HG03571 (cell line): ENCODE data around the gene AASDHPPT.
A peak's percentile ranks its signal among the peaks of the same experiment; 100 is the strongest.
"Not testable (repeated sequence)": the region's sequence is repeated elsewhere in the genome, so short reads cannot be mapped to it uniquely, and the experiment has no call there.

Experiments used
- ATAC-seq: cut with Tn5 transposase; IDR thresholded peaks from one replicate; pipeline ENCODE4 v1.9.1; 2021; ENCODE audit not compliant: unreplicated experiment

AASDHPPT gene, protein sequence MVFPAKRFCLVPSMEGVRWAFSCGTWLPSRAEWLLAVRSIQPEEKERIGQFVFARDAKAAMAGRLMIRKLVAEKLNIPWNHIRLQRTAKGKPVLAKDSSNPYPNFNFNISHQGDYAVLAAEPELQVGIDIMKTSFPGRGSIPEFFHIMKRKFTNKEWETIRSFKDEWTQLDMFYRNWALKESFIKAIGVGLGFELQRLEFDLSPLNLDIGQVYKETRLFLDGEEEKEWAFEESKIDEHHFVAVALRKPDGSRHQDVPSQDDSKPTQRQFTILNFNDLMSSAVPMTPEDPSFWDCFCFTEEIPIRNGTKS

DNA sequence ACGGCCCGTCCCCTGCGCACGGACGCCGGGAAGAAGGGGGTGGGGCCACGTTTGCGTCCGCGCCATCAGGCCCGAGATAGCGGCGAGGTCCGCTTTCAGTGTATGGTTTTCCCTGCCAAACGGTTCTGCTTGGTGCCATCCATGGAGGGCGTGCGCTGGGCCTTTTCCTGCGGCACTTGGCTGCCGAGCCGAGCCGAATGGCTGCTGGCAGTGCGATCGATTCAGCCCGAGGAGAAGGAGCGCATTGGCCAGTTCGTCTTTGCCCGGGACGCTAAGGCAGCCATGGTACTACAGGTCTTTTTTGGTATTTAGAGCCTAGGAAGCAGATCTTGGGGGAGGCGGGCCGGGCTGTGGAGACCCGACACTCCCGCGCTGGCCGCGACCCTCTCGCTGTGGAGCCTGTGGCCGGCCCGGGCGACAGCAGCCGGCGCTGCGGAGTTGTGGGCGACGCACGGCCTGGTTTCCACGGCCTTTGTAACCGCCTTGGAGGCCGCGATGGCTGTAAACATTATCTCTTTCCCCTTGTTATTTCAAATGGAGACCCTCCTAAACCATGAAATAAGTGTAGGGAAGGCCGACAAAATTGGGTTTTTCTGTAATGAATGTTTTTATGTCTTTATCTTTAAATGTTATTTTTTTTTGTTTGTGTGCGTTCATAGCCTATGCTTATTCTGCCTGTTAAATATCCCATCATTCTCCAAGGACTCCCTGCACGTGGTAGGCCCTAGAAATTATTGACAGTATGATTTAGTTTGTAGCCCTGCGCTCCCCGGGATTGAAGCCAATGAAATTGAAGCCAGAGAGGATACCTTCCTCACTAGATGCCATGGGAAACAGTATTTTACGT is at the start of gene AASDHPPT:
AASDHPPT (plus strand) TSS at position 54 of the 847 bp plus-strand sequence; CDS start at position 103, 49 bp downstream.
- ATAC-seq, result peak; percentile 16

GRCh38 chr11:106030609-106031008 is 46.9 kb upstream of the AASDHPPT start:
- no peak for ATAC-seq

- ATAC-seq, result no peak
Observed at GRCh38 chr11:106031202-106031810, 46.2 kb upstream of the AASDHPPT start.

- no peak for ATAC-seq
Observed at GRCh38 chr11:106031936-106032335, 45.5 kb upstream of the AASDHPPT start.

- ATAC-seq, result no peak
Observed at GRCh38 chr11:106032861-106033260, 44.6 kb upstream of the AASDHPPT start.

DNA sequence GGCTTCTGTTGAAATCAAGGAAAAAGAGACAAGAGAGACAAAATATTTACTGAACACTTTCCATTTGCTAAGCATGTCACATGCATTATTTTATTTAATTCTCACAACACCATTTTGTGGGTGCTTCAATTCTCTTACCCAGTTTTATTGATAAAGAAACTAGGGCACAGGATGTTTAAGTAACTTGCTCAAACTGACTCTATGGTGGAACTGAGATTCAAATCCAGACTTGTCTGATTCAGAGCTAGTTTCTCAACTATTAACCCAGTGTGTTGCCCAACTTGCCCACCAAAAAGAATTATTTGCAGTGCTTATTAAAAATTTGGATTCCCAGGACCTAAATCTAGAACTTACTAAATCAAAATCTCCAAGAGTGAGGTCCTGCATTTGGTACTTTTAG is 33.9 kb upstream of the AASDHPPT start:
- no peak for ATAC-seq

DNA sequence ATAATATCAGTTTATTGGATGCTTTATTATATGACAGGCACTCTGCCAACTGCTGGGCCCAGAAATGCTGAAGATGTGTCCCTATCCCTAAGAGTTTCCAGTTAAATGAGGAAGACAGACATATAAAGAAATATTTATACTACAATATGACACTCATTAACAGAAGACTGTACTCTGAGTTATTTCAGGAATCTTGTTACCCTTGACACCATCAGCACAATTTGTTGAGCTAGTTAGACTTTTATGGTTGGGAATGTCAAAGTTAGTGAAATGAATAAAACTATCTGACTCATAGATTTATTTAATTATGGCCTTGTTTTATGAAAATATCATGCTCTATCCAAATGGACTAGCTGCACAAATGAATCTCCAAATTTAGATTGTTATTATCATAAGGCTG is 29.8 kb upstream of the AASDHPPT start:
- ATAC-seq, result no peak

DNA sequence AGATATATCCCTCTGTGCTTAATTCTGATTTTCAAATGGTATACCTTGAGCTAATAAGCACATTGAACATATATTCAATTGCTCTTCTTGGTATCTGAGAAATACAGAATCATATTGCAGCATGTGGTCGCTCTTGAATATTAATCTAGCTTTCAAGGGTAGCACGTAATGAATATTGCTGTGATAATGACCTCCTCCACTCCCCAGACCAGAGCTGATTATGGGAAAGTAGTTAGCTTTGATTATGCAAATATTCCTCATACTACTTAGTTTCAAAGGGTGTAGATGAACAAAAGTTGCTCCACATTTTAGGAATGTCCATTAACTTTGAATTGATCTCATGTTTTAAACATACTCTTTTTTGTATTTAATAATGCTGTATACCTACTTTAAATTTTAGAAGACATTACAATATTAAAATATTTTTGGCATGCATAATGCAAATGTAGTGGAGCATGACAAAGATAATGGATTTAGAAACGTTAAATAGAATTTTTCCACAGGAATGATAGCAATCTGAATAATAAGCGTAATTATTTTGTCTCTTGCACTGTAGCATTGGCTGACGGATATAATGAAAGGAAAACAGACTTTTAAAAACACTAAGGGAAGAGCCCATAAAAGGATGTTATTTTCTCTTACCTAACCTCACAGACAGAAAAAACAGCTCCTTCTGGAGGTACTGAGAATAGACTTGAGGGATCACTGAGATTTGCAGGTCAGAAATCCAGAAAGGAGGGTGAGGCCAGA is 27.6 kb upstream of the AASDHPPT start:
- ATAC-seq, result no peak

GRCh38 chr11:106051103-106051502 is 26.4 kb upstream of the AASDHPPT start:
- ATAC-seq, result no peak

GRCh38 chr11:106058377-106058776 is 19.1 kb upstream of the AASDHPPT start:
- not testable (repeated sequence) for ATAC-seq

DNA sequence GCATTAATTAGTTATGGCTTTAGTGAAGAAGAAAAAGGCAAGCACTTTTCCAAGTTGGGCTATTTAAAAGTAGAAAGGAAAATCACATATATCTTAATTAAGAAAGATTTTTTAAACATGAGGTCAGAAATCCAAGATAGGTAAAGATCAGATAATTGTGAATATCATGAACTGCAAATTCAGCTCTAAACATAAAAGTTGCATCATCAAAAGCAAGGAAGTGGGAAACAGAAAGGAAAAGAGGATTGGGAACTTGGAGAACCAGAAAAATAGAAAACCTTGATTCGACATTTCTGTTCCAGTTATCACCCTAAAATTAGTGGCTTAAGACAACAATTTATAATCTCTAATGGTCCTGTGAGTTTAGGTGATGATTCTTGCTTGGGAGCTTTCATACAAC is 17.8 kb upstream of the AASDHPPT start:
- no peak for ATAC-seq

DNA sequence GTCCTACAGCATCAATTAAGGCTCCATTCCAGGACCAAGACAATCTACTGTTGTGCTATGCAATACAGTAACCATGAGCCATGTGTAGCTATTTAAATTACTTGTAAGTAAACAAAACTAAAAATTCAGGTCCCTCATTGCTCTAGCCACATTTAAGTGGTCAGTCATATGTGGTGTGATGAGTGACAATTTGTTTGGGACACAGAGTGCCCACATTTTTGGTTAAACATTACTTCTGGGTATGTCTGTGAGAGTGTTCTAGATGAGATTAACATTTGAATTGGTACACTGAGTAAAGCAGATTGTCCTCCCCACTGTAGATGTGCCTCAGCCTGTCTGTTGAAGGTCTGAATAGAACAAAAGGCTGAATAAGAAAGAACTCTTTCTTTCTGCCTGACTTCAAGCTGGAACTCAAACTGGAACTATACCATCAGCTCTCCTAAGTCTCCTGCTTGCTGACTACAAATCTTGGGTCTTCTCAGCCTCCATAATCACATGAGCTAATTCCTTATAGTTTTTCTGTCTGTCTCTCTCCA is 16.1 kb upstream of the AASDHPPT start:
- ATAC-seq, result no peak

DNA sequence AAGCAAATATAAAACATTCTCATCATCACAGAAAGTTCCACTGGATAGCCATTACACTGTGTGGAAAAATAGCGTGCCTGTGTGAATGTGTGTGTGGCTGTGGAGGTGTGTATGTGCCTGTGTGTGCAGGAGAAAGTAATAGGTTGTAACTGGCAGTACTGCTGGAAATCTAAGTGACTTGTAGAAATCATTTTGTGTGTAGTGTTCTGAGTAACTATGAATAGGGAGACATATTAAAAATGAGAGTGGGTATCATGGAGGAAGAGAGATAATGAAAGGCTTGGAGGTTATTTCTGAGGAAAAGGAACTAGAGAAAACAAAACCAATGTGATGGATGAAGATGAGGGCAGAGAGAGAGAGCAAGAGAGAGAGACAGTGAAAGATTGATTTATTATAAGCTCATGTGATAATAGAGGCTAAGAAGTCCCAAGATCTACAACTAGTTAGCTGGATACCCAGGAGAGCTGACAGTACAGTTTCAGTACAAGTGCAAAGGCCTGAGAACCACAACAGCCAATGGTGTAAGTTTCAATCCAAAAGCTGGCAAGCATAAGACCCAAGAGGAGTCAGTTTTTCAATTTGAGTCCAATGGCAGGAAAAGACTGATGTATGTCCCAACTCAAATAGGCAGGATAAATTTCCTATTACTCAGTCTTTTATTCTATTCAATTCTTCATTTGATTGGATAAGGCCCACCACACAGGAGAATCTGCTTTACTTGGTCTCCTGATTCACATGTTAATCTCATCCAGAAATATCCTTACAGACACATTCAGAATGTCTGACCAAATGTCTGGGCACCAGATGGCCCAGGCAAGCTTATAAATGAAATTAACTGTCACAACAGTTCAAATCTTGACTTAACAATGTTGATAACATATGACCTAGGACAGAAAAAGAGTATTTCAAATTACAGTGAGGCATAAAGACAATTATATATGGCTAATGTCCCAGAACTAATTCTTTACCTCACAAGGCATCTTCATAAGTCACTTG is 15.2 kb upstream of the AASDHPPT start:
- ATAC-seq, result no peak

- ATAC-seq, result peak; percentile 68
Observed at GRCh38 chr11:106063009-106063408, 14.5 kb upstream of the AASDHPPT start.

DNA sequence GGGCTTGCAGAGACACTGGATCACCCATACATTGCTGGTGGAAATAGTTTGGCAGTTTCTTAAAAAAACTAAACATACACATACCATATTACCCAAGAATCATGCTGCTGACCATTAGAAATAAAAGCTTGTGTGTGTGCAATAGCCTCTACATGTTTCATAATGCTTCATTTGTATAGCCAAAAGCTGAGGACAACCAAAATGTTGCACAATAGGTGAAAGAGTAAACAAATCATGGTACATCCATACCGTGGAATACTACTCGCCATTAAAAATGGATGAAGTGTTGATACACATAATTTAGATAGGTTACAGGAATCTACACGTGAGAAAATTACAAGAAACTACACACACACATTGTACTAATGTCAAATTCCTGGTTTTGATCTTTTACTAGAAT is 6.9 kb upstream of the AASDHPPT start:
- ATAC-seq, result no peak

DNA sequence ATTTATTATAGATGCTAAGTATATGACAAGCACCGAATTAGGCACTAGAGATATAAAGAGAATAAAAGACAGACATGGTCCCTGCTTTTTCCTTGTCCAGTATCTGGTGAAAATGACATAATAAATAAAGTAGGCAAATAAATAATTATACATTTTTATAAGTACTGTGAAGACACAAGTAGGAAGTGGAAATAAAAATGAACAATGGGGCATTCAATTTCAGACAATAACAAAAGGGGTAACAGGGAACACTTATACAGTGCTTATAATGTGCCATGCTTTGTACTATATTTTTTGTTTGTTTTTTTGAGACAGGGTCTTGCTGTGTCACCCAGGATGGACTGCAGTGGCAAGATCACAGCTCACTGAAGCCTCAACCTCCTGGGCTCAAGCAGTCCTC is 4.7 kb upstream of the AASDHPPT start:
- no peak for ATAC-seq

DNA sequence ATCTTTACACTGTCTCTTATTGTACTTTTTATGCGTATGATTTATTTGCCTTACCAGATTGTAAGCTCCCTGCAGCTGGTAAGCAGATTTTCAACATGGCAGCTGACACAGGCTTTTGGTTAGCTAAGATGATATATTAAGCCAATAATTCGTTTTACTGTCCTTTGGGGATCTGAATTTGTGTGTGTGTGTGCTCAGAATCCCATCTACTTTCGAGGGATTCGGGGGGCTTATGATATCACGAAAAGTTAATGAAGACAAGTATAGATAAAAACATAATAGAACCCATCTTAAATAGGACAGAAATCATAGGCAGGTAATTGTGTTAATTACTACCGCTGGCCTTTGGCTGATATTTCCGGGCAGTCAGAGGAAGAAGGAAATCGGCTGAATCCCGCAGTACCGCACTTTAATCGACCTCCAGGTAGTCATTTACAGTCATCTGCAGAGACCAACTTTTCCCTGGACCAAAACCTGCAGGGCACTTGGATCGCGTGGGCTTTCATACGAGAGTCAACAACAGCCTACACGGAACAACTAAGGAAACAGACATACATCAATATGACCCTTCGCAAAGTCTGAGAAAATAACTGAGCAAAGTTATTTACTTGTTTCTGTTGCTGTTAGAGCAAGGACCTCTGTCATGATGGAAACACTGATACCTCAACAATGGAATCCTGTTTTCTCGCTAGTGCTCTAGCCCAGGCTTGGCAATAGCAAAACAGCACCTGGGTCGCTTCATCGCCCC is 1.1 kb upstream of the AASDHPPT start:
- ATAC-seq, result no peak

DNA sequence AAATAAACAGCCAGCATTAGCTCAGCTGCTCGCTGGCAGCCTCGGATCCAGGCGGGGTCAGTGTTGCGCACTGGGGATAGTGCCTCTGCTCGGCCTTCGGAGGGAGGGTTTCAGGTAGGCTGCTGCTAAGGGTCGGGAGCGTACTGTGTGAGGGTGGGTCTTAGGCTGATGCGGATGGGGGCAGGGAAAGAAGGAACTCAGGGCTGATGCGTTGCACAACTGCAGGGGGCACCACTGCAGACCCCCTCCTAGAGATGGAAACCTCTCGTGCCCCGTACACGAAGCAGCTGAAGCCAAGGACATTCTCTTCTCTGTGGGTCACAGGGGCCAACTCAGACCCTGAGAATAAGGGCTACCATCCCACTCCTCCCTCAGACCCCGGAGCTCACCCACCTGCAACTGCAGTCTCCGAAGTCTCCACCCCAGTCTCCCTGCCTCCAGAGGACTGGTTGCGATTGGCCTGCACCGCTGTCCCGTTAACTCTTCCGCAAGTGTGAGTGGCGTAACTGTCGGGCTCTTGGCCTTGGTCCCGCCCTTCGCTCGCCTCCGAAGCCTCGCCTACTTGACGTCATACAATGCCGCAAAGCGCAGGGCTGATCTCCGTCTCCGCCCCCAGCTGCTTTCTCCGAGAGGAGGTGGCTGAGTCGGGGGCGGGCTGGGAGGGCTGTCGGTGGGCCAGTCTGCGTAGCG is 398 bp upstream of the AASDHPPT start, which contains the start of gene KBTBD3:
KBTBD3 (minus strand) TSS at position 429 of the 690 bp plus-strand sequence. CDS start 18,250 bp downstream, outside the sequence.
- ATAC-seq, result peak; percentile 96
